Neuronal stem cell (in vitro differentiated cells): ENCODE results near the gene UBTF.

Experiments used
- DNase-seq: peaks from one replicate; pipeline ENCODE4 v3.0.0-alpha.2; 2013; ENCODE audit warnings: low spot score
- H2AFZ ChIP-seq: one replicate; pipeline ENCODE4 v1.6.1; 2013; ENCODE audit warnings: mild to moderate bottlenecking, low read length, inconsistent platforms
- H2AK5ac ChIP-seq: 2 replicates; pipeline ENCODE4 v1.6.1; 2013; ENCODE audit warnings: low read depth, mild to moderate bottlenecking, inconsistent platforms, low read length, moderate library complexity, mixed read lengths
- H2BK120ac ChIP-seq: 2 replicates; pipeline ENCODE4 v1.6.1; 2013; ENCODE audit warnings: low read depth, mild to moderate bottlenecking, inconsistent platforms, low read length, moderate library complexity, mixed read lengths
- H2BK12ac ChIP-seq: one replicate; pipeline ENCODE4 v1.6.1; 2013; ENCODE audit warnings: low read length, inconsistent platforms
- H2BK15ac ChIP-seq: 2 replicates; pipeline ENCODE4 v1.6.1; 2013; ENCODE audit warnings: mild to moderate bottlenecking, low read length, inconsistent platforms, mixed read lengths
- H2BK5ac ChIP-seq: one replicate; pipeline ENCODE4 v1.6.1; 2013; ENCODE audit warnings: inconsistent platforms, mild to moderate bottlenecking, low read length, moderate library complexity
- H3K14ac ChIP-seq: one replicate; pipeline ENCODE4 v1.6.1; 2013; ENCODE audit warnings: low read length, inconsistent platforms
- H3K18ac ChIP-seq: 2 replicates; pipeline ENCODE4 v1.6.1; 2013; ENCODE audit warnings: low read length, inconsistent platforms
- H3K23ac ChIP-seq: 2 replicates; pipeline ENCODE4 v1.6.1; 2013; ENCODE audit warnings: low read depth, mild to moderate bottlenecking, mixed read lengths, low read length, inconsistent platforms; ENCODE audit not compliant: poor library complexity
- H3K27ac ChIP-seq: replicated peaks from 3 replicates; pipeline ENCODE4 v1.5.1; 2013; ENCODE audit warnings: low read length, inconsistent platforms
- H3K27me3 ChIP-seq, 3 experiments: 2 replicates each; pipeline ENCODE4 v1.6.1; 2013; ENCODE audit warnings: low read length in 3 of 3, mild to moderate bottlenecking in 2 of 3, inconsistent platforms in 1 of 3, low read depth in 1 of 3, mixed read lengths in 1 of 3, moderate library complexity in 1 of 3; ENCODE audit not compliant: control insufficient read depth in 3 of 3, insufficient read depth in 3 of 3
- H3K36me3 ChIP-seq, 2 donors: replicated peaks in 1 of 2; 2 replicates each; pipeline ENCODE4 v1.6.1; 2013; ENCODE audit warnings: low read length in 2 of 2; ENCODE audit not compliant: control insufficient read depth in 2 of 2, insufficient read depth in 2 of 2
- H3K4ac ChIP-seq: 2 replicates; pipeline ENCODE4 v1.6.1; 2013; ENCODE audit warnings: inconsistent platforms, mild to moderate bottlenecking, low read length, moderate library complexity
- H3K4me1 ChIP-seq, 2 donors: 1 replicate in 1 of 2; 2 replicates in 1 of 2; pipeline ENCODE4 v1.6.1; 2013; ENCODE audit warnings: low read length in 2 of 2, low read depth in 1 of 2; ENCODE audit not compliant: control insufficient read depth in 2 of 2, insufficient read depth in 1 of 2
- H3K4me2 ChIP-seq: one replicate; pipeline ENCODE4 v1.6.1; 2013; ENCODE audit warnings: mild to moderate bottlenecking, low read length, inconsistent platforms; ENCODE audit not compliant: insufficient read depth, poor library complexity, severe bottlenecking
- H3K4me3 ChIP-seq, 2 donors: 2 replicates each; pipeline ENCODE4 v1.5.1; 2013; ENCODE audit warnings: low read length in 2 of 2, mild to moderate bottlenecking in 2 of 2, inconsistent platforms in 1 of 2, moderate library complexity in 1 of 2
- H3K79me1 ChIP-seq: one replicate; pipeline ENCODE4 v1.6.1; 2013; ENCODE audit warnings: low read depth, mild to moderate bottlenecking, inconsistent platforms, low read length, moderate library complexity
- H3K9ac ChIP-seq: one replicate; pipeline ENCODE4 v1.6.1; 2013; ENCODE audit warnings: mild to moderate bottlenecking, low read depth, low read length, inconsistent platforms; ENCODE audit not compliant: poor library complexity
- H3K9me3 ChIP-seq, 2 donors: replicated peaks in 1 of 2; 2 replicates each; pipeline versions ENCODE3 to v1.6.1; 2013; ENCODE audit warnings: low read length in 2 of 2, mild to moderate bottlenecking in 2 of 2, inconsistent platforms in 1 of 2, low read depth in 1 of 2, mixed read lengths in 1 of 2, moderate library complexity in 1 of 2; ENCODE audit not compliant: control insufficient read depth in 2 of 2, insufficient read depth in 1 of 2
- H4K8ac ChIP-seq: one replicate; pipeline ENCODE4 v1.6.1; 2013; ENCODE audit warnings: low read depth, mild to moderate bottlenecking, inconsistent platforms, low read length, moderate library complexity
- H4K91ac ChIP-seq: one replicate; pipeline ENCODE4 v1.6.1; 2013; ENCODE audit warnings: low read length, low read depth, mild to moderate bottlenecking, inconsistent platforms; ENCODE audit not compliant: poor library complexity
- WGBS, 2 donors: extraction: QIAGEN DNeasy Blood & Tissue Kit; methylation state at CpG; one replicate each; pipeline ENCODE4 v1.1.7; 2013; ENCODE audit warnings: missing lambda C conversion rate in 2 of 2, mixed read lengths in 1 of 2; ENCODE audit not compliant: insufficient read length in 2 of 2, insufficient replicate concordance in 1 of 2; ENCODE audit errors: extremely low coverage in 2 of 2; 5-methylcytosine and 5-hydroxymethylcytosine counted together

Gene UBTF

GRCh38 chr17:44197107-44197506, 22.4 kb downstream of the UBTF start:
- H3K36me3 ChIP-seq, result peaks cover 44 to 58% of the 10 kb centered on the region in 2 donors
- no peak overlapping the region for H3K4me3 ChIP-seq
- no peak overlapping the region for H4K8ac ChIP-seq
- no peaks in the 10 kb centered on the region for H3K27me3 ChIP-seq
- no peak overlapping the region for H2BK12ac ChIP-seq
- WGBS, 2 donors, result no CpG with 5 or more reads among the region's 15 CpGs
- H2BK120ac ChIP-seq, result no peak overlapping the region
- no peak overlapping the region for H3K4me2 ChIP-seq
- H3K14ac ChIP-seq, result no peak overlapping the region
- H2BK15ac ChIP-seq, result no peak overlapping the region
- H3K9me3 ChIP-seq, result no peaks in the 10 kb centered on the region
- no peak overlapping the region for H3K18ac ChIP-seq
- no peak overlapping the region for H2AK5ac ChIP-seq
- H3K23ac ChIP-seq, result no peak overlapping the region
- H2AFZ ChIP-seq, result no peak overlapping the region
- H3K79me1 ChIP-seq, result peaks cover 18% of the 10 kb centered on the region
- peaks cover 11% of the 10 kb centered on the region in 2 donors for H3K4me1 ChIP-seq
- H3K9ac ChIP-seq, result no peak overlapping the region
- no peak for DNase-seq
- no peak overlapping the region for H4K91ac ChIP-seq
- no peak overlapping the region for H3K27ac ChIP-seq
- H3K4ac ChIP-seq, result no peak overlapping the region
- no peak overlapping the region for H2BK5ac ChIP-seq

GRCh38 chr17:44193326-44194084, 26.0 kb downstream of the UBTF start:
- H2AFZ ChIP-seq, result no peak overlapping the region
- H3K27me3 ChIP-seq, result no peaks in the 10 kb centered on the region
- no peak for DNase-seq
- H2BK5ac ChIP-seq, result peak overlapping the region; percentile 78
- no peak overlapping the region for H3K27ac ChIP-seq
- H3K4ac ChIP-seq, result no peak overlapping the region
- peak overlapping the region; percentile 47 for H3K23ac ChIP-seq
- H4K91ac ChIP-seq, result peak overlapping the region; percentile 23
- H2BK120ac ChIP-seq, result no peak overlapping the region
- peak overlapping the region; percentile 77 for H4K8ac ChIP-seq
- no peak overlapping the region for H2BK12ac ChIP-seq
- H3K4me1 ChIP-seq, result peaks cover 6 to 8% of the 10 kb centered on the region in 2 donors
- no peak overlapping the region for H2BK15ac ChIP-seq
- no peak overlapping the region for H3K14ac ChIP-seq
- H2AK5ac ChIP-seq, result no peak overlapping the region
- no peak overlapping the region for H3K9ac ChIP-seq
- H3K4me3 ChIP-seq, result peak overlapping the region in 1 of 2 donors; percentile 18
- H3K18ac ChIP-seq, result no peak overlapping the region
- no CpG with 5 or more reads among the region's 14 CpGs for WGBS, 2 donors
- H3K9me3 ChIP-seq, result no peaks in the 10 kb centered on the region
- H3K79me1 ChIP-seq, result peaks cover 18% of the 10 kb centered on the region
- H3K36me3 ChIP-seq, result peaks cover 53 to 85% of the 10 kb centered on the region in 2 donors
- H3K4me2 ChIP-seq, result no peak overlapping the region

GRCh38 chr17:44192750-44193149, 26.7 kb downstream of the UBTF start:
- Histone ChIP-seq H3K18ac (no peak overlapping the region), H2BK5ac (no peak overlapping the region), H2AK5ac (no peak overlapping the region), H3K23ac (peak overlapping the region; percentile 46), H3K14ac (no peak overlapping the region), H4K91ac (peak overlapping the region; percentile 79), H3K27ac (peak overlapping the region; percentile 10), H3K36me3 (peaks cover 51 to 81% of the 10 kb centered on the region in 2 donors), H3K9me3 (no peaks in the 10 kb centered on the region), H2BK120ac (no peak overlapping the region), H4K8ac (no peak overlapping the region), H3K4me2 (no peak overlapping the region), H2AFZ (no peak overlapping the region), H2BK15ac (no peak overlapping the region), H2BK12ac (no peak overlapping the region), H3K9ac (no peak overlapping the region), H3K79me1 (peaks cover 14% of the 10 kb centered on the region), H3K4me3 (no peak overlapping the region), H3K4me1 (peaks cover 0 to 4% of the 10 kb centered on the region in 2 donors), H3K27me3 (no peaks in the 10 kb centered on the region), H3K4ac (no peak overlapping the region)
- WGBS, 2 donors, result no CpG with 5 or more reads among the region's 5 CpGs
- DNase-seq, result no peak

DNA sequence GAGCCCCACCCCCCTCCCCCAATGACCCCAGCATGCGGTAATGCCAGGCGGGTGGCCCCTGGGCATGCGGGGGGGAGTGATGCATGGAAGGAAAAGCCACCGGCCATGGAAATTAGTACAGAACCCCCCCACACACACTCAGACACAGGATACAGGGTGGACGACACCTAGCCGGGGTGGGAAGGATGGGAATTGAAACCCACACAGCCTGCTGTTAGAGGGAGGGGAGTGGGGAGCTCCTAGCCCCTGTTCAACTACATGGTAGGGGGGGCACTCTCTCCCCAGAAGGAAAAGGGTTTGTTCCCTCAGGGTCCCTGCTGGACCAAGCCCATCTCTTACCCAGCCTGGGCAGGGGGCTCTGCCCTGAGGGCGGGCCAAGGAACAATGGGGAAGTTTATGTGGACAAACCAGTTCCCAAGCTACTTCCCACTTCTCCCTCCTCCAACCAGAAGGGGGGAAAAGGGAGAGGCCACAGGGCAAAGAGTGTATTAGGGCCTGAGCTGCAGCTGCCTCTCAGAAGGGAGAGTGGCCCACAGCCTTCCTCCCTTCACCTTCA, 27.5 kb downstream of the UBTF start:
- Histone ChIP-seq H2BK120ac (no peak overlapping the region), H3K14ac (no peak overlapping the region), H3K9ac (no peak overlapping the region), H2BK5ac (no peak overlapping the region), H2BK12ac (no peak overlapping the region), H3K4ac (no peak overlapping the region), H4K91ac (no peak overlapping the region), H3K4me3 (no peak overlapping the region), H3K4me2 (no peak overlapping the region), H2AK5ac (no peak overlapping the region), H3K18ac (no peak overlapping the region), H4K8ac (no peak overlapping the region), H3K27me3 (no peaks in the 10 kb centered on the region), H3K27ac (peak overlapping the region; percentile 48), H3K9me3 (no peaks in the 10 kb centered on the region), H3K79me1 (peaks cover 14% of the 10 kb centered on the region), H2BK15ac (no peak overlapping the region), H3K4me1 (peaks cover 0 to 3% of the 10 kb centered on the region in 2 donors), H2AFZ (no peak overlapping the region), H3K23ac (peak overlapping the region; percentile 11), H3K36me3 (peaks cover 44 to 74% of the 10 kb centered on the region in 2 donors)
- DNase-seq, result no peak
- WGBS, 2 donors, result no CpG with 5 or more reads among the region's 7 CpGs
